Measurements from ENCODE around the gene CA4.

The CA4 gene

DNA sequence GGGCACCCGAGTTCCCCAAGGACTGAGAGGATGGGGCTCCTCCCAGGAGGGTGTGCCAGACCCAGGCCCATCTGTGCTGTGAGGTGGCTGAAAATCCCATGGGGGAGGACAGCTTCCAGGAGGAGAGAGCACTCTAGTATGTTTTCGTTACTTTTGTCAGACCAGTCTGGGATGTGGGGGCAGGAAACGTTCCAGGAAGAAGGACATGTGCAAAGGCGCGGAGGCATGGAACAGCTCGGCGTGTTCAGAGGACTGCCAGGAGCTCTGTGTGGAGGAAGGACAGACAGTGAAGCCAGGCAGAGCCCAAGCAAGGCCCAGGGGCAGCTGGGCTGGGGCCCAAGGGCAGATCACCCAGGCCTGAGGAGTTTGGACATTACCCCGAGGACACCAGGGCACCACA is 7.0 kb downstream of the CA4 start:
- H2BK5ac ChIP-seq (ENCODE audit: low read depth, low read length, poor library complexity, severe bottlenecking): no peak overlapping the region
- H3K9me3 ChIP-seq (ENCODE audit: control insufficient read depth, low read length): no peaks in the 10 kb centered on the region
- no peak overlapping the region for H2BK15ac ChIP-seq (ENCODE audit: low read depth, poor library complexity, severe bottlenecking)
- H4K91ac ChIP-seq (ENCODE audit: low read length): no peak overlapping the region
- H2BK12ac ChIP-seq (ENCODE audit: low read length in 2 of 2): no peak overlapping the region
- H3K4me1 ChIP-seq (ENCODE audit: control insufficient read depth, insufficient read depth, low read depth, low read length): peaks cover 11% of the 10 kb centered on the region
- H4K8ac ChIP-seq (ENCODE audit: low read length): no peak overlapping the region
- H2BK120ac ChIP-seq (ENCODE audit: low read depth, low read length): no peak overlapping the region
- H2AK5ac ChIP-seq (ENCODE audit: low read length, severe bottlenecking): no peak overlapping the region
- no peak overlapping the region for H3K18ac ChIP-seq (ENCODE audit: low read depth in 1 of 2, low read length in 2 of 2)
- H3K4me2 ChIP-seq (ENCODE audit: low read length, poor library complexity, severe bottlenecking): no peak overlapping the region
- H3K79me1 ChIP-seq (replicated peaks; ENCODE audit: low read length, poor library complexity, severe bottlenecking): no peaks in the 10 kb centered on the region
- H3K27ac ChIP-seq (ENCODE audit: low read length, poor library complexity, severe bottlenecking): no peak overlapping the region
- no peak overlapping the region for H3K9ac ChIP-seq (ENCODE audit: low read length)
- WGBS: 85% methylated on average over 8 of the region's 8 CpGs
- no peak overlapping the region for H3K4ac ChIP-seq (ENCODE audit: low read depth in 1 of 2, low read length in 2 of 2)
- no peak overlapping the region for H3K14ac ChIP-seq (ENCODE audit: low read length in 2 of 2)
- DNase-seq: no peak
- no peak overlapping the region for H2AFZ ChIP-seq (ENCODE audit: low read depth, low read length)
- peaks cover 45 to 62% of the 10 kb centered on the region in 2 experiments for H3K27me3 ChIP-seq (ENCODE audit: control insufficient read depth in 1 of 2, insufficient read depth in 1 of 2, low read length in 2 of 2)
- no peak overlapping the region for H3K23ac ChIP-seq (ENCODE audit: low read length in 2 of 2)
- H3K4me3 ChIP-seq (ENCODE audit: insufficient read depth in 1 of 2, low read depth in 1 of 2, low read length in 2 of 2): no peak overlapping the region
- no peaks in the 10 kb centered on the region for H3K36me3 ChIP-seq (ENCODE audit: control insufficient read depth in 1 of 2, insufficient read depth in 2 of 2, low read depth in 1 of 2, low read length in 2 of 2)

DNA sequence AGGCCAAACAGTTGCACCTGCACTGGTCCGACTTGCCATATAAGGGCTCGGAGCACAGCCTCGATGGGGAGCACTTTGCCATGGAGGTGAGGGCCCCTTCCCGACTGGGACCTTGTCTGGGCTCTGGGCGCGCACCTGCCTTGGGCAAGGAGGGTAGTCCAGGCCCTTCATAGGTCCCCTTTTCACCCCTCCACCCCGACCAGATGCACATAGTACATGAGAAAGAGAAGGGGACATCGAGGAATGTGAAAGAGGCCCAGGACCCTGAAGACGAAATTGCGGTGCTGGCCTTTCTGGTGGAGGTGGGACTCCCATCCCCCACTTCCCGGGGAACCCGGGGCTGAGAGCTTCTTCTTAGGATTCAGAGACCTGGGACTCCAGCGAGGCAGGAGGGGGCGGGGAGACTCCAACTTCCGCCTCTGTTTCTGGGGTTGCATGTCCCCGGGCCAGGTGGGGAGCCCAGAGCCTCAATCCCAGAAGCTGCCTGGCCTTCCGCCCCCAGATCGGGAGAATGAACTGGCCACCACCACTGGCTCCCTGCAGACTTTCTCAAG is 7.8 kb downstream of the CA4 start:
- H3K4me1 ChIP-seq (ENCODE audit: control insufficient read depth, insufficient read depth, low read depth, low read length): peaks cover 9% of the 10 kb centered on the region
- no peak overlapping the region for H3K4me2 ChIP-seq (ENCODE audit: low read length, poor library complexity, severe bottlenecking)
- WGBS: 80% methylated on average over 17 of the region's 18 CpGs
- H2BK120ac ChIP-seq (ENCODE audit: low read depth, low read length): no peak overlapping the region
- no peak overlapping the region for H2BK15ac ChIP-seq (ENCODE audit: low read depth, poor library complexity, severe bottlenecking)
- H3K14ac ChIP-seq (ENCODE audit: low read length in 2 of 2): no peak overlapping the region
- H2BK12ac ChIP-seq (ENCODE audit: low read length in 2 of 2): no peak overlapping the region
- no peak overlapping the region for H3K23ac ChIP-seq (ENCODE audit: low read length in 2 of 2)
- no peak overlapping the region for H4K91ac ChIP-seq (ENCODE audit: low read length)
- H2AK5ac ChIP-seq (ENCODE audit: low read length, severe bottlenecking): no peak overlapping the region
- H3K27me3 ChIP-seq (ENCODE audit: control insufficient read depth in 1 of 2, insufficient read depth in 1 of 2, low read length in 2 of 2): peaks cover 41 to 61% of the 10 kb centered on the region in 2 experiments
- H3K4me3 ChIP-seq (ENCODE audit: insufficient read depth in 1 of 2, low read depth in 1 of 2, low read length in 2 of 2): no peak overlapping the region
- no peak overlapping the region for H4K8ac ChIP-seq (ENCODE audit: low read length)
- H3K18ac ChIP-seq (ENCODE audit: low read depth in 1 of 2, low read length in 2 of 2): no peak overlapping the region
- H3K36me3 ChIP-seq (ENCODE audit: control insufficient read depth in 1 of 2, insufficient read depth in 2 of 2, low read depth in 1 of 2, low read length in 2 of 2): no peaks in the 10 kb centered on the region
- no peak overlapping the region for H3K9ac ChIP-seq (ENCODE audit: low read length)
- H3K79me1 ChIP-seq (replicated peaks; ENCODE audit: low read length, poor library complexity, severe bottlenecking): no peaks in the 10 kb centered on the region
- H2BK5ac ChIP-seq (ENCODE audit: low read depth, low read length, poor library complexity, severe bottlenecking): no peak overlapping the region
- DNase-seq: no peak
- H2AFZ ChIP-seq (ENCODE audit: low read depth, low read length): no peak overlapping the region
- H3K4ac ChIP-seq (ENCODE audit: low read depth in 1 of 2, low read length in 2 of 2): no peak overlapping the region
- H3K9me3 ChIP-seq (ENCODE audit: control insufficient read depth, low read length): no peaks in the 10 kb centered on the region
- no peak overlapping the region for H3K27ac ChIP-seq (ENCODE audit: low read length, poor library complexity, severe bottlenecking)

DNA sequence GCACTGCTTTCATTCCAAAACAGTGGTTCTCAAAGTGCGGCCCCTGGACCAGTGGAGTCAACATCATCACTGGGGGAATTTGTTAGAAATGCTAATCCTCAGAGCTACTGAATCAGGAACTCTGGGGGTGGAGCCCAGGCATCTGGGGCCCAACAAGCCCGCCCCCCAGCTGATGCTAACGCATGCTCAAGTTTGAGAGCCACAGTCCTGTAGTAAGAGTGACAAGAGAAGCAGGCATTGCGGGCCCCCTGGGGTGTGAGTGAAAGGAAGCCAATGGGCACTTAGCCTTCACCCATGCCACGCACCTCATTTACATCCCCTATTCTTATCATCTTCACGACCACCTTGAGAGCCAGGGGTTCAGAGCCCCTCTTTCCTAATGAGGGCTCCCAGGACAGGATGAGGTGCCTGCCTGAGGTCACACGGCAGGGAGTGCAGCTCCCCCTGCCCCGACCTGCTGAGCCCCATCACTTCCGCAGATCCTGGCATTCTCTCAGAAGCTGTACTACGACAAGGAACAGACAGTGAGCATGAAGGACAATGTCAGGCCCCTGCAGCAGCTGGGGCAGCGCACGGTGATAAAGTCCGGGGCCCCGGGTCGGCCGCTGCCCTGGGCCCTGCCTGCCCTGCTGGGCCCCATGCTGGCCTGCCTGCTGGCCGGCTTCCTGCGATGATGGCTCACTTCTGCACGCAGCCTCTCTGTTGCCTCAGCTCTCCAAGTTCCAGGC is 9.1 kb downstream of the CA4 start:
- Histone ChIP-seq H4K8ac (ENCODE audit: low read length) (peak overlapping the region; percentile 42), H3K9ac (ENCODE audit: low read length) (no peak overlapping the region), H4K91ac (ENCODE audit: low read length) (no peak overlapping the region), H2AFZ (ENCODE audit: low read depth, low read length) (no peak overlapping the region), H3K23ac (ENCODE audit: low read length in 2 of 2) (no peak overlapping the region), H3K36me3 (ENCODE audit: control insufficient read depth in 1 of 2, insufficient read depth in 2 of 2, low read depth in 1 of 2, low read length in 2 of 2) (no peaks in the 10 kb centered on the region), H3K14ac (ENCODE audit: low read length in 2 of 2) (no peak overlapping the region), H2AK5ac (ENCODE audit: low read length, severe bottlenecking) (no peak overlapping the region), H3K27me3 (ENCODE audit: control insufficient read depth in 1 of 2, insufficient read depth in 1 of 2, low read length in 2 of 2) (peaks cover 53 to 59% of the 10 kb centered on the region in 2 experiments), H3K27ac (ENCODE audit: low read length, poor library complexity, severe bottlenecking) (no peak overlapping the region), H3K4me3 (ENCODE audit: insufficient read depth in 1 of 2, low read depth in 1 of 2, low read length in 2 of 2) (no peak overlapping the region), H3K4ac (ENCODE audit: low read depth in 1 of 2, low read length in 2 of 2) (peak overlapping the region in 1 of 2 experiments; percentile 28), H3K79me1 (replicated peaks; ENCODE audit: low read length, poor library complexity, severe bottlenecking) (no peaks in the 10 kb centered on the region), H2BK5ac (ENCODE audit: low read depth, low read length, poor library complexity, severe bottlenecking) (no peak overlapping the region), H3K9me3 (ENCODE audit: control insufficient read depth, low read length) (no peaks in the 10 kb centered on the region), H3K4me1 (ENCODE audit: control insufficient read depth, insufficient read depth, low read depth, low read length) (peaks cover 9% of the 10 kb centered on the region), H3K18ac (ENCODE audit: low read depth in 1 of 2, low read length in 2 of 2) (peak overlapping the region in 1 of 2 experiments; percentile 21), H2BK12ac (ENCODE audit: low read length in 2 of 2) (no peak overlapping the region), H2BK120ac (ENCODE audit: low read depth, low read length) (no peak overlapping the region), H3K4me2 (ENCODE audit: low read length, poor library complexity, severe bottlenecking) (peak overlapping the region; percentile 2), H2BK15ac (ENCODE audit: low read depth, poor library complexity, severe bottlenecking) (no peak overlapping the region)
- peak; percentile 30 for DNase-seq
- WGBS: 26% methylated on average over 16 of the region's 19 CpGs

DNA sequence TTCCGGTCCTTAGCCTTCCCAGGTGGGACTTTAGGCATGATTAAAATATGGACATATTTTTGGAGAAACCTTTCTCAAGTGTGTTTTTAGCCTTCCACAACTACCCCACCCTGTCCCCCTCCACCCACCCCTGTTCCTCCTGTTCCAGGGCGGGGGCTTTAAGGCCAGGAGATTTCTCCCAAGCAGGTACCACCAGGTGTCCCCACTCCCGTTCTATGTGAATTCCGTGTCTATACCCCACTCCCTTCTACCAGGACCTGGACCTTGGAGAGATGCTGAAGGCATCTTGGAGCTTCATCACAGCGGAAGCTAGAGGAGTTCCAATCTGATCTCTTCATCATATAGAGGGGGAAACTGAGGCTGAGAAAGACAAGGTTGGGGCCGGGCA is 9.7 kb downstream of the CA4 start:
- no peak overlapping the region for H3K23ac ChIP-seq (ENCODE audit: low read length in 2 of 2)
- no peak overlapping the region for H3K14ac ChIP-seq (ENCODE audit: low read length in 2 of 2)
- H2BK5ac ChIP-seq (ENCODE audit: low read depth, low read length, poor library complexity, severe bottlenecking): no peak overlapping the region
- H3K36me3 ChIP-seq (ENCODE audit: control insufficient read depth in 1 of 2, insufficient read depth in 2 of 2, low read depth in 1 of 2, low read length in 2 of 2): no peaks in the 10 kb centered on the region
- H3K4me3 ChIP-seq (ENCODE audit: insufficient read depth in 1 of 2, low read depth in 1 of 2, low read length in 2 of 2): no peak overlapping the region
- no peaks in the 10 kb centered on the region for H3K9me3 ChIP-seq (ENCODE audit: control insufficient read depth, low read length)
- no peak overlapping the region for H3K18ac ChIP-seq (ENCODE audit: low read depth in 1 of 2, low read length in 2 of 2)
- 91% methylated on average over 3 of the region's 6 CpGs for WGBS
- H3K79me1 ChIP-seq (replicated peaks; ENCODE audit: low read length, poor library complexity, severe bottlenecking): no peaks in the 10 kb centered on the region
- H3K9ac ChIP-seq (ENCODE audit: low read length): no peak overlapping the region
- no peak overlapping the region for H3K4ac ChIP-seq (ENCODE audit: low read depth in 1 of 2, low read length in 2 of 2)
- H2BK15ac ChIP-seq (ENCODE audit: low read depth, poor library complexity, severe bottlenecking): no peak overlapping the region
- no peak overlapping the region for H4K8ac ChIP-seq (ENCODE audit: low read length)
- H4K91ac ChIP-seq (ENCODE audit: low read length): no peak overlapping the region
- H3K27ac ChIP-seq (ENCODE audit: low read length, poor library complexity, severe bottlenecking): no peak overlapping the region
- H3K4me2 ChIP-seq (ENCODE audit: low read length, poor library complexity, severe bottlenecking): no peak overlapping the region
- no peak overlapping the region for H2BK120ac ChIP-seq (ENCODE audit: low read depth, low read length)
- no peak overlapping the region for H2BK12ac ChIP-seq (ENCODE audit: low read length in 2 of 2)
- no peak overlapping the region for H2AK5ac ChIP-seq (ENCODE audit: low read length, severe bottlenecking)
- H3K27me3 ChIP-seq (ENCODE audit: control insufficient read depth in 1 of 2, insufficient read depth in 1 of 2, low read length in 2 of 2): peaks cover 53 to 56% of the 10 kb centered on the region in 2 experiments
- H3K4me1 ChIP-seq (ENCODE audit: control insufficient read depth, insufficient read depth, low read depth, low read length): peaks cover 9% of the 10 kb centered on the region
- no peak for DNase-seq
- no peak overlapping the region for H2AFZ ChIP-seq (ENCODE audit: low read depth, low read length)
